DMS153 treated with DMSO at 0.1 percent for 48 hours (cell line): ENCODE data around the gene MARS1.

Source experiments
- DNase-seq: peaks from one replicate; lab custom pipeline; 2025; ENCODE audit not compliant: unreplicated experiment; lab: John Stamatoyannopoulos, UW

The MARS1 gene

DNA sequence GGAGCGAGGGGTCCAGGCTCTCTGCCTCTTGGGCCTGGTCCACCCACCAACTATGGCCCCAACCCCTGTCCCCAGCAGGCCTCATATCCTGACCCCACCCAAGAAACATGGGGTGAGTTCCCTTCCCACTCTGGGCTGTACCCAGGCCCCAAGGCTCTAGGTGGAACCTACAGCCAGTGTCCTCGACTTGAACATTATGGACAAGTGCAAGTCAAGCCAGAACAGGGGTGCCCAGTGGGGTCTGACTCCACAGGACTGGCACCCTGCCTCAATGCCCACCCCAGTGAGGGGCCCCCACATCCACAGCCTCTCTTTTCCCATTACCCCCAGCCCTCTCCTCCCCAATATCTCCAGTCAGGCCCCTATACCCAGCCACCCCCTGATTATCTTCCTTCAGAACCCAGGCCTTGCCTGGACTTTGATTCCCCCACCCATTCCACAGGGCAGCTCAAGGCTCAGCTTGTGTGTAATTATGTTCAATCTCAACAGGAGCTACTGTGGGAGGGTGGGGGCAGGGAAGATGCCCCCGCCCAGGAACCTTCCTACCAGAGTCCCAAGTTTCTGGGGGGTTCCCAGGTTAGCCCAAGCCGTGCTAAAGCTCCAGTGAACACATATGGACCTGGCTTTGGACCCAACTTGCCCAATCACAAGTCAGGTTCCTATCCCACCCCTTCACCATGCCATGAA is 16.8 kb upstream of the MARS1 start:
- no peak for DNase-seq

DNA sequence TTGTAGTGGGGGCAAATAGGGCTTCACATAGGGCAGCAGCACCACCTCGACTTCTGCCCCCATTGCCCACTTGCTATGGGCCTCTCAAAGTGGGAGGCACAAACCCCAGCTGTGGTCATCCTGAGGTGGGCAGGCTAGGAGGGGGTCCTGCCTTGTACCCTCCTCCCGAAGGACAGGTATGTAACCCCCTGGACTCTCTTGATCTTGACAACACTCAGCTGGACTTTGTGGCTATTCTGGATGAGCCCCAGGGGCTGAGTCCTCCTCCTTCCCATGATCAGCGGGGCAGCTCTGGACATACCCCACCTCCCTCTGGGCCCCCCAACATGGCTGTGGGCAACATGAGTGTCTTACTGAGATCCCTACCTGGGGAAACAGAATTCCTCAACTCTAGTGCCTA is 16.2 kb upstream of the MARS1 start:
- no peak for DNase-seq

DNA sequence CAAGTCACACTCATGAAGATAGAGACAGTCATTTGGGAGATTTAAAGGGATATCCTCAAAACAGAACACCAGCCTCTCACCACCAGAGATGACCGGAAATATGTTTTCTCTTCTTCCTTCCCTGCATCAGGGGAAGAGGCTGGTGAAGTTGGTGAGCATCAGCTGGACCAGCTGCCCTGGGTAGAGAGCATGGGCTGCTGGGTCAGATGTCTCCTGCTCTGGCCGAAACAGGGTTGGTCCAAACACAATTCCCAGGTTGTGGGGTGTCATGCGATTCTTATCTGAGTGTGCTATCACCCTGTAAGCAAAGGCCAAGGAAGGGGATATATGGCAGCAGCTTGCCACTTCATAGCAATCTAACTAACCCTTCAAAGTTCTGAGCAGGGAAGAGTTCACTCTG is 15.5 kb upstream of the MARS1 start:
- no peak for DNase-seq

DNA sequence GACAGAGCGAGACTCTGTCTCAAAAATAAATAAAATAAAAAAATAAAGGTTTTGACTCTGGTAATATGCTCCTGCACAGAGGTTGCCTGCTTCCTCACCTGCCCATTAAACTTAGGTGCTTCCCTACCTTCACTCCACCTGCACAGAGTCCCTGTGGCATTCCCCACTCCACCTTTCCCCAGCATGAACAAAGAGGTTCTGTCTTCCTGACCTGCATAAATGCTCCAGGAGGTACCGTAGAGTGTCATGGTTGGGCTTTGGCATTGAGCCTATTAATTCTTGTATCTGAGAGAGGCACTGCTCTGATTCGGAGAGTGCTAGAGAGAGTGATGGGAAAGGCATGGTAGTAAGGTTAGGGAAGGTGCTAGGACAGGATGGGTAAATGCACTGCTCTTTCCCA is 14.5 kb upstream of the MARS1 start:
- DNase-seq = no peak

DNA sequence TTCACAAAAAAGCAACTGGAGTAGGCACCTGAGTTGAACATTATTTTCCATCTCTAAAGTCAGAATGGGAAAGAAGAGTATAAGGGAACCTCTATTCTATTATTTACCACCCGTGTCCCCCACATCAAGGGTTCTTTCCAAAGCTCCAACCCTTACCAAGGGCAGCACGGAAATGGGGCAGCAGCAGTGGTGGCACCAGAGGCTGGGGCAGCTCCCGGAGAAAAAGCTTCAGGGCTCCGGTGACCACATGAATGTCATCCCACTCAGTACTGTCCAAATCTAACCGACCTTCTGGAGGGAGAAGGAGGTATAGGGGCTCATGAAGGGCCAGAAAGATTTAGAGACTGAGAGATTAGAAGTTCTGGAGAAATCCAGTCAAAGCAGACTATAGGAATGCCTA is 14.0 kb upstream of the MARS1 start:
- DNase-seq = no peak

DNA sequence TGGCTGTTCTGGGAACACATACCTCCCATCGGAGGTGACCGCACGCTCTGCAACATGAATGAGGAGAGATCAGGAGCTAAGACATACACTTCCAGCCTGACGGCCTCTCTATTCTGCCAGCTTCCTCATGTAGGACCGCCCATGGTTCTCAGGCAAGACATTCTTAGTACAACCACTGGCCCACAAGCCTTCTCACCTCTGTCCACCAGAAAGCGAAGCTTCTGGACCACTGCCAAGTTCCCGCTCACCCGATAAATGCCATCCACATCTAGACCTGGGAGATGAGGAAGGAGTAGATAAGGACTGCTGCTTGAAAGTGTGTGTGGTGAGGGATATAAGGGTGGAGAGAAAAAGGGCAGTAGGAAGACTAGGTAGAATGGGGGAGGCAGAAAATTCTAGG is 13.4 kb upstream of the MARS1 start:
- DNase-seq = no peak

DNA sequence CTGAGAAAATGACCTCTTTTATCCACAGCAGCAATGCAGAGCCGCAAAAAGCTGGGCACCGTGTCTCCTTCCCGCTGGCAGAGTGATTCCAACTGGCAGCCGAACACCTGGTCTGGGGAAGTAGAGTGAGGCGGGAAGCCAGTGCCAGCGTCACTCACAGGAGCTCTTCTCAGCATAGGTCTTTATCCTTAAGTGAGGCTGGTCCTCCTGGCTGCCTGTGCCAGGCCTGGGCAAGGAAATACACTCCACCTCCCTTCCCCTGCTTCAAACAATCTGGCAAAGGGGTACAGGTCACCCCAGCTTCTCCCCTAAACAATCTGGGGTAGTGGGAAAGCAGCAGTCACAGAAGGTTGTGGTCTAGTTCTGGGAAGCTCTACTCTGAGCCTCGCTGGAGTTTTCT is 13.0 kb upstream of the MARS1 start:
- no peak for DNase-seq

DNA sequence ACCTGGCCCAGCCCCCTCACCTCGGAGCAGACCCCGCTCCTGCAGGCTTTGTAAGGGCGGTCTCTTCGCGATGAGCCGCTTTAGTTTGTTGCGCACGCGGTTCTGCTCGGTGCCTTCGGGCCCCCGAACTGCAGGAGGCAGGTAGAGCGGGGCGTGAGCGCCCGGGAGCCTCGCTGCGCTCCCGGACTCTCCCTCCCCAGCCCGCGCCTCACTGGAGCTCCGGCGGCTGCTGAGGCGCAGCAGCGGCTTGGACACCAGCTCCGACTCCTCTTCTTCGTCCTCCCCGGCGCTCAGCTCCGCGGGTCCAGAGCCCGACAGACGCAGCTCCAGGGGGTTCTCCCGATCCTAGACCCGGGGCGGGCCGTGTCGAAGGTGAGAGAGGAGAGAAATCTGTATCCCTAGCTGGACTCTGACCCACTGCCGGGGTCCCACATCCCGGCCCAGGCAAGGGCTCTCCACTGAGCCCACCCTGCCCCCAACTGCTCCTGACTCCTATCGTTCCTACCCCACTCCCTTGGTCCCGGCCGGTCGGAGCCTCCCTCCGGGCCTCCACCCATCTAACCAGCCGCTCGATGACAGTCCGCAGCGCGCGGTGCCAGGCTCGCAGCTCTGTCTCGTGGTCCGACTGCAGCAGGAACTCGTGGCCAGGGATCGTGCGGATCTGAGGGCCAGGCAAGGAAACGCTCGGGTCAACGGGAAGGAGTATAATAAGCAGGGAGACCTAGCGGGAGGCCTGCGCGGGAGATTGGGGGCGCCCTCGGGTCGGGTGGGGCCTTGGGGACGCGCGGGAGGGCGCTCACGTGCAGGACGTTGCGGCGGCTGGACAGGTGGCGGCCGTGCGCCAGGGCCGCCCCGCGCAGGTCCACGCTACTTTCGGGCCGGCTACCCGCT is 12.4 kb upstream of the MARS1 start:
- no peak for DNase-seq

DNA sequence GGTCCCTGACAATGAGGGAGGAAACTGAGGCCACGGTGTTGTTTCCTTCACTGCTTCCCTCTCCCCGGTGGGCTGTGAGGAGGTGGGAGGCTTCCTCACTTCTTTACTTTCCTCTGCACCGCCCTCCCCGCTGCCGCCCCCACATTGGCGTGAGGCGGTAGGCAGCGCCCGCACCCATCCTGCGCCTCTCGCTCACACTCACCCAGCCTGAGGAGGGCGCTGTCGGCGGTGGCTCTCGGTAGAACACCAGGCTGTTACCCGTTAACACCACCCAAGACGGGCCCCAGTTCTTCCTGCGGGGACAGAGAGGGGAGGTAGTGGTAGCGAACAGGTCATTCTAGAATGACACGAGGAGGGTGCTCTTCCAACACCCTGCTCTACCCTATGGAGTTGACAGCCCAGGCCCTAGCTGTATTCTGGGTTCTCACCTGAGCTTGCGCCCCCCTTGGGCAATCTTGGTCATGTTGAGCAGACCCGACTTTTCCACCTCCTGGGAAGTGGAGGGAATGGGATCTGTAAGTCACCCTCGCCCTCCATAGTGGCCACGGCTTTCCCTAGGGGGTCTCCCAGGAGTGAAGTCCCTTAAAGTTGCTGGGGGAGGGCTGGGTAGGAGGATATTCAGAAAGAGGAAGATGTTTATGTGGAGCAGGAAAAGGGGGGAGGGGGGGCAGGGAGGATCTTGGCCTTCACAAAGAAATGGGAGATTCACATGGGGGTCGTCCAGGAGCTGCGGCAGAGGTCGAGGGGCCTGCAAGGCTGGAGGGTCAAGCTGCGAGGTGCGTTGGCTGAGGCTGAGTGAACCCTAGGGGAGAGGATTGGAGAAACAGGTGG is 11.5 kb upstream of the MARS1 start:
- DNase-seq = no peak

DNA sequence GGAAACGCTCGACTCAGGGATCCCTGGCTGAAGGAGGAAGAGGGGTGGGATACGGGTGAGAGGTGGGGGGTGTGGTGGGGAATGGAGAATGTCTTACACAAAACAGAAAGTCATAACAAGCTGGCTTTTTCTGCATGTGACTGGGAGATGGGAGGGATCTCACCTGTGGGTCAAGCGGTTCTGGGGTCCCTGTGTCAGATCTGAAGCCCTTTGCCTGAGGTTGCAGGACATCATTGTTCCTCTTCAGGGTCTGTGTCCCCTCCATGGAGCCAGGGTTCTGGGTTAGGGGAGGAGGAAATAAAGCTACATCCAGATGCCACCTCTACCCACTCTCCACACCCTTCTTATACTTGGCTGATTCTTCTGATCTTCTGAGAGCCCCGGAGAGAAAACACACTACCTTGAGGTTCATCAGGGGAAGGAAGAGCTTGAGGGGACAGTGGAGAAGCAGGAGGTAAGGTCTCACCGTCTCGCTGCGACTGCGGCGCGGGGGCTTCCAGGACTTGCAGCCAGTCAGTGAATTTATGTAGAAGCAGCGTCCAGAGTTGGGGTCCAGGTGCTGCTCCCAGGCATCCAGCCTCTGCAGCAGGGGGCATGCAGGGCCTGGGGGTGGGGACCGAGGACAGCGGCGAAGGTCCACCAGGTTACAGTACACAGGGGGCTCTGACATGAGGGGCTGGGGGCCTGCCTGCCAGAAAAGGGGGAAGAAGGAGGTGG is 10.7 kb upstream of the MARS1 start:
- no peak for DNase-seq

DNA sequence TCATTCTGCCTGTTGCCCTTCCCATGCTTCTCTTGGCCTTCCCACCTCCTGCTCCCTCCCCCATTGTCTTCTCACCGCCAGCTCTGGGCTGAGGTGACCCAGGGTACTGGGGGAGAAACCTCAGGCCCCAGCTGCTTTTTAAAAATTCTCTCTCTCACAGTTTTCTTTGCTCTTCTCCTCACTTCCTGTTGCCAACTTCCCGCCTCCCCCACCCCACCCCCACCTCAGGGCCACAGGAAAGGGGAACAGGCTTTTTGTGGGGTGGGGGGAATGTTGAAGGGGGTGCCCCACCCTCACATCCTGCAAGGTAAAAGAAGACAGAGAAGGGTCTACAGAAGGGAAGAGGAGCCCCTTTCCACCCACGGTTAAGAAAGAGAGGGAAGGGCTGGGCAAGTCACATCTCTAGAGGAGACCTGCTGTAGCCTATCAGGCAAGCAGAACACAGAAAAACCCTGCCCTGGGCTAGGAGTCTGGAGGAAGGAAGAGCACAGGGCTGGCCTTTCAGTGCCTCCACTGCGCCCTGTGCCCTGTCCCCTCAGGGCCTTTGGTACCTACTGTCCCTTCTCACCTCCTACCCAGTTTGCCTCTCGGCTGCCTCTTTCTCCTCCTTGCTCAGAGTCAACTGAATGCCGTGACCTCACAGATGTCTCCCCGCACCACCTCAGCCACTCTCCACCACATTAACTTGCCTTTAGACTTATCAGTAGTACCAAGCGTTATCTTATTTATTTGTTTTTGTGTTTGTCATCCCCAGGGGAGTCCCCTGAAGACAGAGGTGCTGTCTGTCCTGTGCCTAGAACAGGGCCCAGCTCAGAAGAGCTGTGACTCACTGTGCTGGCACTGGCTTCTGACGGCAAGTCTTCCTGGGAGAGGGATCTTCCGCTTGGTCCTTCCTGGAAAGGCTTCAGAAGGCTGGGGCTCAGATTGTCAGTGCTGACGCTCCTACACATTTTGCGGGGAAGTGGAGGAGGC is 9.9 kb upstream of the MARS1 start:
- no peak for DNase-seq

DNA sequence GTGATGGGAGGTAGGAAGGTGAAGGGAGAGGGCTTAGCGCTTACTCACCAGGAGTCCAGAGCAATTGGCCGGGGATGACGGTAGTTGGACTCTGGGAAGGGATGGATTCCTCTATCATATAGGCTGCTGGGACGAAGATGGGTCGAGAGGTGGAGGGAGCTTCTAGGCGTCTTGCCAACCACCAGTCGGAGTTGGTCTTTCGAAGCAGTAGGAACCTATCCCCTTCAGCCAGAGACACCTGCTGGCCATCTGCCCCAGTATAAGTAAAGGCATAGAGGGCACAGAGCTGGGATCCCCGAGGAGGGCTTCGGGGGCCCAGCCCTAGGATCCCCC is 8.9 kb upstream of the MARS1 start:
- no peak for DNase-seq

DNA sequence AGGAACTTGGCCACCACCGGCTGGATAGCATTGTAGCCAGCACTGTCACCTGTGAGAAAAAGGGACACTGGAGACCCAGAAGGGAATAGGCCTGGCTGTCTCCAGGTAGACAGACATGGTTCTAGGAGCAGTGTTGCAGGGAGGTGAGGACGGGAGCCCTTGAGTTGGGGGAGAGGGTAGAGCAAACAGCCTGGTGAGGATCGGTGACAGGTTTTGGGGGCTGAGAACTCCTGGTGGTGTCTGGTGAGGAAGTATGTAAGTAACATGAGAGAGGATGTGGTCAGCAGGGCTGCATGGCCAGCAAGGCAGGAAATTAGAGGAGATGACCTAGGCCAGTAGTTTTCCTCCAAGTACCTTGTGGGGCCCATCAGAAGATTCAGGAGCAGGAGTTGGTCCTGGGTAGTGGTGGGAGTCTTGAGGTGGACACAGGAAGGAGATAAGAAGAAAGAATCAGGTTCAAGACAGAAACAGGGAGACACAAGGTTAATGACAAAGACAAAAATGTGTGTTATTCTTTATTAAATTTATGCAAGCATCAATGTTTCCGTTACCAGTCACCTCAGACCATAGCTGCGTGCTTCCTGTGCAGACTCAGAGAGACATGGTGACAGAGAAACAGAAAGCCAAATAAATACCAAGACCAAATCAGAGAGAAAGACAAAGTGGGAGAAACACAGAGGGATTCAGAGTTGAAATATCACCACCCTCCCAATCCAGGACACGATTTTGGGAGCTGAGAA is 8.3 kb upstream of the MARS1 start, which contains the start of gene ARHGAP9:
Gene ARHGAP9 (minus strand): TSS at position 491 of the 740 bp plus-strand sequence. CDS start 460 bp downstream, at position 31.
- no peak for DNase-seq

DNA sequence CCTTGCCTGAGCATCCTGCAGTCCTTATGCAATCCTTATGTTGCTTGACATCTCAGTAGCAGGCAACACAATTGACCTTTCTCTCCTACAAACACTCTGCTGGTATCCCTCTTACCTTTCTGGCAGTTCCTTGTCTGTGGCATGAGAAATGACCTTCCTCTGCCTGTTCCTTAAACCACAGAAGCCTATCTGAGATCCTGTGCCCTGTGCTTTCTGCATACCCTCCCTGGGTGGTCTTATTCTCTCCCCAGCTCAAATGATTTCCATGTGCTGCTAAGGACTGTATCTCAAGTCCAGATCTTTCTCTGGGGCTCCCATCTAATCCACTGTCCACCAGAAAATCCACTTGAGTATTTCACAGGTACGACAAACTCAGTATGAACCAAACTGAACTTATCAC is 6.2 kb upstream of the MARS1 start:
- no peak for DNase-seq

DNA sequence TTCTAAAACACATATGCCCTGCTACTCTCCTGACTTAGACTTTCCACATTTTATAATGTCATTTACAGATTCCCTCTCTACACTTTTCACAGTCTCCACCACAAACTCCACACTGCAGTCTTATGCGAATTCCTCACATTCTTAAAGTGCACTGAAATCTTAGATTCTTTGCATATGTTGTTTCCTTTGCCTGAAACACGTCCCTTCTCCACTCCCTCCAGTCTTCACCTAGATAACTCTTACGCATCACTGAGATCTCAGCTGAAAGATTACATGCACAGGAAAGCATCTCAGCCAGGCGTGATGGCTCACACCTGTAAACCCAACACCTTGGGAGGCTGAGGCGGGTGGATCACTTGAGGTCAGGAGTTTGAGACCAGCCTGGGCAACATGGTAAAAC is 4.4 kb upstream of the MARS1 start:
- DNase-seq = no peak

DNA sequence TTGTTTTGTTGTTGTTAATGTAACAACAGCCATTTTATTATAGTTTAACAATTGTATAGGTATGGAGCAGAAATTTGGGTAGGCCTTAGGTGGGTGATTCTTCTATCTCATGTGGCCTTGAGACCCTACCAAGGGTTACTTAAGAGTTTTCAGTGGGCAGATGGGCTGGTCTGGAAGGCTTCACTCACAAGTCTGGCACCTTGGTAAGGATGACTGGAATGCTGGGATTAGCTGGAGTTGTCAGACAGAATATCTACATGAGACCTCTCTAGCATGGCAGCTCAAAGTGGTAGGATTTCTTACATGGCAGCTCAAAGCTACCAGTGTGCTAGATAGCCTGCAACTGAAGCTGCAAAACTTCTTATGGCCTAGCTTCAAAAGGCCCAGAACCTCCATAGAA is 2.2 kb upstream of the MARS1 start:
- no peak for DNase-seq

DNA sequence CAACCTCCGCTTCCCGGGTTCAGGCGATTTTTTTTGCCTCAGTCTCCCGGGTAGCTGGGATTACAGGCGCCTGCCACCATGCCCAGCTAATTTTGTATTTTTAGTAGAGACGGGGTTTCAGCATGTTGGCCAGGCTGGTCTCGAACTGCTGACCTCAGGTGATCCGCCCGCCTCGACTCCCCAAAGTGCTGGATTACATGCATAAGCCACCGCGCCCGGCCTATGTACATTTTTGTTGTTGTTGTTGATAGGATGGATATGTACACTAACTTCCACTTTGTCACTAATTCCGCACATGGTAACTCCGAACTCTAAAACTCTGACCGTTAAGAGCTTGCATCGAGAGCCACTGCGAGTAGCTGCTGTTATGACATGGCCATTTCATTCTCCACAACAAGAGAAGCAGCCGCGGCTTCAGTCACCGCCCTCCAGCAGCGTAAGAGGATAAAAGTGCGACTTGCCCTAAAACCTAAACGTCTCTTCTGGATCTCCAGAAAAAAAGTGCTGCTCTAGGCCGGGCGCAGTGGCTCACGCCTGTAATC is 742 bp upstream of the MARS1 start:
- DNase-seq = no peak

DNA sequence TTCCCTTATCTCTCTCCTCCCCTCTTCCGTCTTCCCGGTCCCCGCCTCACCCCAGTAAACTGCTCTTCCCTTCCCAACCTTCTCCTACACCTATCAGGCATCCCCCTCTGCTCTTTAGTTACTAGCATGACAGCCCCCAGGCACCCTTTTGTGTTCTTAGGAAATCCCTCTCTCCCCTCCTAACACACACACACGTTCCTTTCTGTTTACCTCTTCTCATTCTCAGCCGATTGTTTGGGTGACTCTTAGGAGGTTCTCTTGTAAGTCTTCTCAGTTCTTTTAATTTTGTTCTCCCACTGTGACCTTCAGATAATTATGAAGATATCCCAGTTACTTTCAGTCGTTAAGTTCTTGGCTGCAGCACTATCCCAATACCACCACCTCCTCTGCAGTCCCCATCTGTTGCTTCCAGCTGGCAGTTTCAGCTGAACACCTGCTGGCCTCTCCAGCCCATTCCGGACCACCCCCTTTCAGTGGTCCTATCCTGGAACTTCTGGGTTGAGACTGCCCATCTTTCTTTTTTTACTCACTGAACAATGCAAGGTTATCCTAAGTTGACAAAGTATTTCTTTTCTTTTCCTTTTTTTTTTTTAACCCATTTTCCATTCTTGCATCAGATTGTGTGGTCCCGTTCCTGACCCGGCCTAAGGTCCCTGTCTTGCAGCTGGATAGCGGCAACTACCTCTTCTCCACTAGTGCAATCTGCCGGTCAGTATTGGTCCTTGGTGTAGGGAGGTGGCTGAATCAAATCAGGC is 711 bp downstream of the MARS1 start:
- no peak for DNase-seq
